G401.6 (cell line): ENCODE measurements around the gene USE1.
"Not testable (repeated sequence)": the region's sequence is repeated elsewhere in the genome, so short reads cannot be mapped to it uniquely, and the experiment has no call there.

Experiments used
- FAIRE-seq: peaks from 2 replicates; lab custom pipeline; 2012; peaks lifted over from hg19 to GRCh38; lab: Jason Lieb, UNC

The USE1 gene

GRCh38 chr19:17215127-17215971 is at the start of gene USE1:
USE1 (plus strand) TSS chr19:17215357; CDS start chr19:17215406, 49 bp downstream.
- FAIRE-seq, result peak; percentile 70

GRCh38 chr19:17165715-17166114 is 49.4 kb upstream of the USE1 start:
- no peak for FAIRE-seq

GRCh38 chr19:17170538-17171297 is 44.4 kb upstream of the USE1 start:
- no peak for FAIRE-seq

GRCh38 chr19:17171874-17172273 is 43.3 kb upstream of the USE1 start:
- FAIRE-seq, result no peak

GRCh38 chr19:17172624-17173345 is 42.4 kb upstream of the USE1 start:
- FAIRE-seq, result no peak

GRCh38 chr19:17178291-17178690 is 36.9 kb upstream of the USE1 start:
- no peak for FAIRE-seq

GRCh38 chr19:17180997-17181702 is 34.0 kb upstream of the USE1 start:
- no peak for FAIRE-seq

- no peak for FAIRE-seq
Observed at GRCh38 chr19:17183271-17183761, 31.8 kb upstream of the USE1 start.

- no peak for FAIRE-seq
Observed at GRCh38 chr19:17183858-17184321, 31.3 kb upstream of the USE1 start.

GRCh38 chr19:17184371-17184841 is 30.8 kb upstream of the USE1 start:
- FAIRE-seq, result no peak

- no peak for FAIRE-seq
Observed at GRCh38 chr19:17185590-17185989, 29.6 kb upstream of the USE1 start.

GRCh38 chr19:17191736-17192135 is 23.4 kb upstream of the USE1 start:
- FAIRE-seq, result not testable (repeated sequence)

- FAIRE-seq, result no peak
Observed at GRCh38 chr19:17192751-17193150, 22.4 kb upstream of the USE1 start.

GRCh38 chr19:17194608-17195007 is 20.5 kb upstream of the USE1 start:
- no peak for FAIRE-seq

- FAIRE-seq, result no peak
Observed at GRCh38 chr19:17195106-17195505, 20.1 kb upstream of the USE1 start.

GRCh38 chr19:17196610-17197009 is 18.5 kb upstream of the USE1 start:
- no peak for FAIRE-seq

GRCh38 chr19:17197666-17198065 is 17.5 kb upstream of the USE1 start:
- no peak for FAIRE-seq

GRCh38 chr19:17200408-17201079 is 14.6 kb upstream of the USE1 start:
- no peak for FAIRE-seq

GRCh38 chr19:17202249-17202648 is 12.9 kb upstream of the USE1 start:
- FAIRE-seq, result no peak

GRCh38 chr19:17202713-17203112 is 12.4 kb upstream of the USE1 start:
- FAIRE-seq, result no peak
